SW480 (cell line): Measurements from ENCODE around the gene GINS3.

Source experiments
- DNase-seq: peaks from one replicate; pipeline ENCODE4 v3.0.0-alpha.2; 2016; ENCODE audit warnings: low spot score

The GINS3 gene

GRCh38 chr16:58425756-58426494, 33.7 kb downstream of the GINS3 start:
- DNase-seq = no peak

DNA sequence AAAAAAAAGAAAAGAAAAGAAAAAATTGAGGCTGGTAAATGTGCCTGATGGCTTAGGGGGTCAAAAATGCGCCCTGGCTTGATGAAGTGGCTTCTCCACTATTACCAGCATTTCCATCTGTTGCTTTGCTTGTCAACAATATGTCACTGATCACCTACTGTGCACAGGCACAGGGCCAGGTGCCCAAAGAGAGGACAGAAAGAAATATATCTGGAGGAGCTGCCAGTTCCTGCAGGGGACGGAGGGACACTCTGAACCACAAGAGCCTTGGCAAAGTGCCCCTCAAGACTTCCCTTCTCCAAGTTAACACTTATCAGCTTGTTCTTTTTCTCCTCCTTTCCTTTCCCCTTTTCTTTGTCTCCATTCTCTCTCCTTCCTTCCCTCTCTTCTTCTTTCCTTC, 34.7 kb downstream of the GINS3 start:
- DNase-seq = no peak

- no peak for DNase-seq
These were observed 36.6 kb downstream of the GINS3 start for GRCh38 chr16:58428621-58429542.

- DNase-seq = no peak
These were observed 38.4 kb downstream of the GINS3 start for GRCh38 chr16:58430718-58431117.

DNA sequence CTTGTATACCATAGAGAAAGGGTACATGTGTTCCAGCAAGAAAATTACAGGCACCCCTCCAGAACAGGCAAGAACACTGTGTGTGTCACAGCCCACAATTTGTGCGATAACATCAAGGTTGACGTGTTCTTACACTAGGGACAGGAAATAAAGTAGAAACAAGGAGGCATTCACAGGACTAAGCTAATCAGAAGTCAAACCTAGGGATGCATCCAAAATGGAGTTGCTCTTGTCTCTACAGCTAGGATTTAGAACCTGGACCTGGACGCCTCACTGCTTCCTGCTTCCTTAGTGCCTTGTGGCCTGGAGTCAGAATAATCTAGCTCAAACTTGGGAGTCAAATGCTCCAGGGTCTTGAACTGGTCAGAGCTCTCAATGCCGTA, 41.3 kb downstream of the GINS3 start:
- DNase-seq = no peak

DNA sequence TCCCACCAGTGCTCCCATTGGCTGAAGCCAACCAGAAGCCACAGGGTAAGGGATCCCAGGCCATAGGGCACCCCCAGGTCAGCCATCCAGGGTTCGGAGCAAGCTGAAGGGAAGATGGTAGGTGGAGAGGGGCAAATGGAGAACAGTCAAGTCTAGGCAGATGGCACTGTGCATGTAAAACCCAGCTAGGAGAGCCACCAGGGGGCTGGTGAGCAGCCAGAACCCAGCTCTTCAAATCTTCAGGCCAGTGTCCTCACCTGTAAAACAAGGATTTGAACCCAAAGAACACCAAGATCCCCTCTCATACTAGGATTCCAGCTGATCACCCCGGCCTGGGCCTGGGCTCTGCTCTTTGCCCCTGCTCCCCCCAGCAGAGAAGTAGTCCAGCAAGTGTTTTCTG, 43.5 kb downstream of the GINS3 start:
- DNase-seq = no peak

- no peak for DNase-seq
These were observed 47.9 kb downstream of the GINS3 start for GRCh38 chr16:58440131-58440530.

- no peak for DNase-seq
These were observed 50.3 kb downstream of the GINS3 start for GRCh38 chr16:58442547-58442946.

DNA sequence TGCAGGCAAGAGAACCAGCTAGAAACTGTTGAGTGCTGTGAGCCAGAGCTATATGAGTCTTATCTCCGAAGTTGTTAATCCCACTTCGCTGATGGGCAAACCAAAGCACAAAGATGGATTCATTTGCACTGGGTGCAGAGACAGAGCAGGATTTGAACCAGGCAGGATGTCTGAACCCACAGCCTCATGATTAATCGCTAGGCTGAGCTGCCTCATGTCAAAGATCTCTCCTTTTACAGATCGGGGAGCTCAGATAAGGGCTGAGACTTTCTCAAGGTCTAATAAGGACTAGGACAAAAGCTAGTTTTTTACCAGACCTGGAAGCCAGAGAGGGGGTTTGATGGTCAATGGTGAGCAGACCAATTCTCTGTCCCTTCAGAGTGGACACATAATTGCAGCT, 51.5 kb downstream of the GINS3 start:
- no peak for DNase-seq

DNA sequence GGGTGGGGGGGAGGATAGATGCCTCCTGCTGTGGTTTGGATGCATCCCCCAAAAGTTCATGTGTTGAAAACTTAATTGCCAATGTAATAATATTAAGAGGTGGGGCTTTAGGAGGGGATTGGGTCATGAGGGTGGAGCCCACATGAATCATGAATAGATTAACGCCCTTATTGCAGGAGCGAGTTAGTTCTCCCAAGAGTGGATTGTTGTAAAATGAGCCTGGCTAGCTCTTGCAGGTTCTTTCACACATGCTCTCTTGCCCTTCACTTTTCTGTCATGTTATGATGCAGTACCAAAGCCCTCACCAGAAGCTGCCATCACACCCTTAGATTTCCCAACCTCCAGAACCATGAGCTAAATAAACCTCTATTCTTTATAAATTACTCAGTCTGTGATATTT, 52.0 kb downstream of the GINS3 start:
- no peak for DNase-seq

DNA sequence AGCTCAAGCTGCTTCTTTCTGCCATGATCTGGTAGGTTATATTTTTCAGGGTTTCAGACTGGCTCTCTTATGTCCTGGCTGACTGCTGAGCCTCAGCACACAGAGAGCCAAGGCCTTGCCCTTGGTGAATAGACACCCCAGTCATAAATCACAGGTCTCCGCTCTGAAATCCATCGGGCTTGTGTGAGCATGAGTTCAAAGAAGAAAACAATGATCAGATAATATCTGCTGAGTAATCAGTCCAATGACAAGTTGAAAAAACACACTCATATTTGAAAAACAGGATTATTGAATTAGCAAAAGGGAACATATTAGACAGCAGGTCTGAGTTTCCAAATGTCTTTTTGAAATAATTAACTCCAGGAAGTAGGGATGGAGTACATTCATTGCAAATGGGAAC, 56.6 kb downstream of the GINS3 start:
- DNase-seq = no peak

- DNase-seq = no peak
These were observed 57.0 kb downstream of the GINS3 start for GRCh38 chr16:58449306-58449705.

- no peak for DNase-seq
These were observed 57.5 kb downstream of the GINS3 start for GRCh38 chr16:58449768-58450167.

DNA sequence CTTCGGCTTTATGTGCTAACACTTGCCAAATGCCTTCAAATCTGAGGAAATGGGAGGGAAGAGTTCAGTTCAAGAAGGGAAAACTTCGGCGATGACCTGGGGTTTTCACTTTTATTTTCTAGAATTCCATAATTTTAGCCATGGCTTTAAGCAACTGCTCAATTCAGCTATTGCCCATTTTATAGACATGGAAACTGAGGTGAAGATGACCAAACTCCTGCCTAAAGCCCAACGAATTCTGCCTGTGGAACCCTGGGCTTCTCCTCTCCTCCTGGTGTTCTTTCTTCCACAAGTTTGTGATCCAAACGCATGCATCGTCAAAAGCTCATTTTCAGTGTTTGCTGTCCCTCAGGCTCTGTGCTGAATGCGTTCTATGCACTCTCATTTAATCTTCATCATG, 58.3 kb downstream of the GINS3 start:
- DNase-seq = no peak

- no peak for DNase-seq
These were observed 59.0 kb downstream of the GINS3 start for GRCh38 chr16:58451265-58451689.

GRCh38 chr16:58451945-58452401, 59.7 kb downstream of the GINS3 start:
- peak; percentile 30 for DNase-seq

GRCh38 chr16:58452640-58453039, 60.4 kb downstream of the GINS3 start:
- DNase-seq = no peak

DNA sequence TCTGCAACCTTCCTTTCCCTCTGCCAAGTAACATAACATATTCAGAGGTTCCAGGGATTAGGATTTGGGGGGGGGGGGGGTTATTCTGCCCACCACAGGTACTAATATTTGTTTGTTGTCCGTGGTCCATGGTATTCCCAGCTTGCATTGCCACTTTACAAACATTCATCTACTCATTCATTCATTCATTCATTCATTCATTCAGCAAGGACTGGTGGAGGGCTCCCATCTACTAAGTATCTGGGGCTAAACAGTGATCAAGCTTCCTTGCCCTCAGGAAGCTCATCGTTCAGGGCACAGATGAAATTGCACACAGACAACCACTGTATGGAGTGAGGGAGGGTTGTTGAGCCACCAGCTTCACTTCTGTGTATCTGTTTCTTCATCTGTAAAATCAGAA, 61.9 kb downstream of the GINS3 start:
- DNase-seq = no peak

- DNase-seq = no peak
These were observed 62.6 kb downstream of the GINS3 start for GRCh38 chr16:58454856-58455255.
